ENCODE measurements around the gene P2RY8.

The P2RY8 gene

GRCh38 chrX:1453395-1453783 lies 83.6 kb downstream of the P2RY8 start (continued):
- TF ChIP-seq, protein P1, sequence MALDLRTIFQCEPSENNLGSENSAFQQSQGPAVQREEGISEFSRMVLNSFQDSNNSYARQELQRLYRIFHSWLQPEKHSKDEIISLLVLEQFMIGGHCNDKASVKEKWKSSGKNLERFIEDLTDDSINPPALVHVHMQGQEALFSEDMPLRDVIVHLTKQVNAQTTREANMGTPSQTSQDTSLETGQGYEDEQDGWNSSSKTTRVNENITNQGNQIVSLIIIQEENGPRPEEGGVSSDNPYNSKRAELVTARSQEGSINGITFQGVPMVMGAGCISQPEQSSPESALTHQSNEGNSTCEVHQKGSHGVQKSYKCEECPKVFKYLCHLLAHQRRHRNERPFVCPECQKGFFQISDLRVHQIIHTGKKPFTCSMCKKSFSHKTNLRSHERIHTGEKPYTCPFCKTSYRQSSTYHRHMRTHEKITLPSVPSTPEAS (tag by site-specific recombination; IDR thresholded peaks at IDR 0.05) = no peak
- TF ChIP-seq ZFP41 (tag by site-specific recombination; IDR thresholded peaks at IDR 0.05; ENCODE audit: borderline replicate concordance) (no peak), GLIS2 (tag by site-specific recombination; IDR thresholded peaks at IDR 0.05) (peak; percentile 5), ZXDB (tag by site-specific recombination; IDR thresholded peaks at IDR 0.05) (0 out of 2 replicates have a peak, but pooled peaks have one; percentile 39), ZNF777 (tag by site-specific recombination; IDR thresholded peaks at IDR 0.05; ENCODE audit: borderline replicate concordance) (peak; percentile 42; the same call in 1 of the 2 replicates), ZBTB21 (tag by site-specific recombination; IDR thresholded peaks at IDR 0.05) (no peak), TCF7L2 (IDR thresholded peaks at IDR 0.05; ENCODE audit: borderline replicate concordance, low read depth, low read length) (no peak), PRDM6 (tag by site-specific recombination; IDR thresholded peaks at IDR 0.05) (no peak), ZFHX2 (tag by site-specific recombination; conservative IDR thresholded peaks at IDR 0.05) (0 out of 2 replicates have a peak, but pooled peaks have one; percentile 9), YY2 (tag by site-specific recombination; IDR thresholded peaks at IDR 0.05) (no peak), MZF1 (tag by site-specific recombination; IDR thresholded peaks at IDR 0.05; ENCODE audit: borderline replicate concordance) (no peak)
- TF ChIP-seq, protein P2, sequence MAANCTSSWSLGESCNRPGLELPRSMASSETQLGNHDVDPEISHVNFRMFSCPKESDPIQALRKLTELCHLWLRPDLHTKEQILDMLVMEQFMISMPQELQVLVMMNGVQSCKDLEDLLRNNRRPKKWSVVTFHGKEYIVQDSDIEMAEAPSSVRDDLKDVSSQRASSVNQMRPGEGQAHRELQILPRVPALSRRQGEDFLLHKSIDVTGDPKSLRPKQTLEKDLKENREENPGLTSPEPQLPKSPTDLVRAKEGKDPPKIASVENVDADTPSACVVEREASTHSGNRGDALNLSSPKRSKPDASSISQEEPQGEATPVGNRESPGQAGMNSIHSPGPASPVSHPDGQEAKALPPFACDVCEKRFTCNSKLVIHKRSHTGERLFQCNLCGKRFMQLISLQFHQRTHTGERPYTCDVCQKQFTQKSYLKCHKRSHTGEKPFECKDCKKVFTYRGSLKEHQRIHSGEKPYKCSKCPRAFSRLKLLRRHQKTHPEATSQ (tag by site-specific recombination; IDR thresholded peaks at IDR 0.05) = 0 out of 2 replicates have a peak, but pooled peaks have one; percentile 24

DNA sequence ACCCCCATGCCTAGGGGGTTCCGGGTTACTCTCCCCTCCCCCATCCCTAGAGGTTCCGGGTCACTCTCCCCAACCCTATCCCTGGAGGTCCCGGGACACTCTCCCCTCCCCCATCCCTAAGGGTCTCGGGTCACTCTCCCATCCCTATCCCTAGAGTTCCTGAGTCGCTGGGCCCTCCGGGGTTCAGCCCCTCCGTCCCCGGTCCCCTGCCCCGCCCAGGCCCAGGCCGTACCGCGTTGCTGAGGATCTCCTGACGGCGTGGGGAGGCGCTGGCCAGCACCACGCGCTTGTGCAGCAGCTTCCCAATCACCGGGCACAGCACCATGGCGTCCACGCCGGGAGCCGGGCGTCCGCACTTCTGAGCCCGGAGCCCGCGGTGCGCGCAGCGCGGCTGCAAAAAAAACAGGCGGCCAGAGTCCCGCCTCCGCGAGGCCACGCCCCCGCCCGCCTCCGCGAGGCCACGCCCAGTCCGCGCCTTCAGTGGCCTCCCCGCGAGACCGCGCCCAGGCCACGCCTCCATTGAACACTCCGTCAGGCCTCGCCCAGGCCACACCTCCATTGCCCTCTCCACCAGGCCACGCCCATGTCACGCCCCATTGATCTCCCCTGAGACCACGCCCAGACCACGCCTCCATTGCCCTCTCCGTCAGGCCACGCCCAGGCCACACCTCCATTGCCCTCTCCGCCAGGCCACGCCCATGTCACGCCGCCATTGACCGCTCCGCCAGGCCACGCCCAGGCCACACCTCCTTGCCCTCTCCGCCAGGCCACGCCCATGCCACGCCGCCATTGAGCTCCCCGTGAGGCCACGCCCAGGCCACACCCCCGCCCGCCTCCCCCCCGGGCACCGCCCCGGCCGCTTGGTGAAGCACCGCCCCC lies 84.2 kb downstream of the P2RY8 start, which contains the start of gene ASMTL:
Gene ASMTL (minus strand): TSS at position 394 of the 879 bp plus-strand sequence. CDS start 69 bp downstream, at position 325.
- CTCF ChIA-PET = no interaction called here
- TF ChIP-seq SP3 (tag by site-specific recombination; IDR thresholded peaks at IDR 0.05) = peak; percentile 100
- no peak for TF ChIP-seq PRDM2 (tag by site-specific recombination; IDR thresholded peaks at IDR 0.05; ENCODE audit: borderline replicate concordance)
- peak; percentile 90 for TF ChIP-seq ZBTB26 (tag by site-specific recombination; optimal IDR thresholded peaks at IDR 0.05)
- no peak for TF ChIP-seq ZNF48 (tag by site-specific recombination; IDR thresholded peaks at IDR 0.05)
- peak; percentile 82 for TF ChIP-seq ZBTB48 (tag by site-specific recombination; IDR thresholded peaks at IDR 0.05)
- no peak for TF ChIP-seq ZSCAN18 (tag by site-specific recombination; IDR thresholded peaks at IDR 0.05)
- TF ChIP-seq ZNF585B (tag by site-specific recombination; IDR thresholded peaks at IDR 0.05) = no peak
- TF ChIP-seq ZIC2 (tag by site-specific recombination; IDR thresholded peaks at IDR 0.05) = peak; percentile 61
- no peak for TF ChIP-seq ZNF777 (tag by site-specific recombination; IDR thresholded peaks at IDR 0.05; ENCODE audit: borderline replicate concordance)
- no peak for TF ChIP-seq ZNF239 (tag by site-specific recombination; IDR thresholded peaks at IDR 0.05)
- 0 out of 2 replicates have a peak, but pooled peaks have one; percentile 39 for TF ChIP-seq BCL11B (tag by site-specific recombination; IDR thresholded peaks at IDR 0.05; ENCODE audit: low read depth)

More for the DNA sequence above, 84.2 kb downstream of the P2RY8 start, which contains the start of gene ASMTL:
- POLR2A ChIA-PET = no interaction called here
- H3K9me3 ChIP-seq (ENCODE audit: control insufficient read depth, insufficient read depth, low read depth, low read length) = no peaks in the 10 kb centered on the region
- H3K36me3 ChIP-seq (ENCODE audit: control insufficient read depth in 2 of 2, insufficient read depth in 1 of 2, low read length in 2 of 2) = peaks cover 0 to 7% of the 10 kb centered on the region in 2 experiments; a peak in 1 of 3 replicates
- peak within 1 kb of the TSS; percentile 56 for H3K27ac ChIP-seq (ENCODE audit: extremely low read depth, low read depth, low read length)
- H3K4me1 ChIP-seq (ENCODE audit: control insufficient read depth, insufficient read depth, low read length) = no peaks in the 10 kb centered on the region
- peak within 1 kb of the TSS; percentile 89 for H3K4me3 ChIP-seq (ENCODE audit: low read depth, low read length)

Measured in HEK293 (cell line).